Mononuclear cell (primary cell): ENCODE measurements around the gene ITGA2. TPM values are rescaled to one million over a fixed set of nuclear protein-coding genes. Genes with fewer than 3 reads are reported as not detected.

Experiments
- H3K27me3 ChIP-seq: 2 replicates; pipeline ENCODE4 v1.6.0; 2011; ENCODE audit warnings: low read length, control low read depth; ENCODE audit not compliant: insufficient read depth
- H3K4me1 ChIP-seq: 2 replicates; pipeline ENCODE4 v1.5.1; 2011; ENCODE audit warnings: mild to moderate bottlenecking, low read length, control low read depth; ENCODE audit not compliant: insufficient read depth
- H3K4me3 ChIP-seq: 2 replicates; pipeline ENCODE4 v1.5.1; 2011; ENCODE audit warnings: mild to moderate bottlenecking, low read length, moderate library complexity
- H3K9me3 ChIP-seq: 2 replicates; pipeline ENCODE4 v1.5.1; 2011; ENCODE audit warnings: low read depth, mild to moderate bottlenecking, control low read depth, low read length
- total RNA-seq: library from RNA; depleted of rRNA; stranded (reverse); fragments of >200 nt; gene quantifications from one replicate; pipeline ENCODE4 v1.2.3, GENCODE V29; 2012

The ITGA2 gene
- total RNA-seq, 1 donor = 0.73 TPM

- H3K4me1 ChIP-seq = no peaks in the 10 kb centered on the region
- H3K4me3 ChIP-seq = no peak overlapping the region
- H3K9me3 ChIP-seq = no peaks in the 10 kb centered on the region
- no peaks in the 10 kb centered on the region for H3K27me3 ChIP-seq
These were observed 52.6 kb downstream of the ITGA2 start for GRCh38 chr5:53041740-53042139.

- no peak overlapping the region for H3K4me3 ChIP-seq
- no peaks in the 10 kb centered on the region for H3K4me1 ChIP-seq
- no peaks in the 10 kb centered on the region for H3K9me3 ChIP-seq
- no peaks in the 10 kb centered on the region for H3K27me3 ChIP-seq
These were observed 56.1 kb downstream of the ITGA2 start for GRCh38 chr5:53045263-53045662.

GRCh38 chr5:53048248-53048647, 59.1 kb downstream of the ITGA2 start:
- no peaks in the 10 kb centered on the region for H3K27me3 ChIP-seq
- peaks cover 4% of the 10 kb centered on the region for H3K4me1 ChIP-seq
- no peak overlapping the region for H3K4me3 ChIP-seq
- no peaks in the 10 kb centered on the region for H3K9me3 ChIP-seq

GRCh38 chr5:53052499-53052898, 63.3 kb downstream of the ITGA2 start:
- no peak overlapping the region for H3K4me3 ChIP-seq
- H3K27me3 ChIP-seq = no peaks in the 10 kb centered on the region
- peaks cover 4% of the 10 kb centered on the region for H3K4me1 ChIP-seq

GRCh38 chr5:53053364-53053763, 64.2 kb downstream of the ITGA2 start:
- Histone ChIP-seq H3K4me1 (peaks cover 4% of the 10 kb centered on the region), H3K27me3 (no peaks in the 10 kb centered on the region), H3K4me3 (no peak overlapping the region), H3K9me3 (no peaks in the 10 kb centered on the region)

More at GRCh38 chr5:53052499-53052898, 63.3 kb downstream of the ITGA2 start:
- no peaks in the 10 kb centered on the region for H3K9me3 ChIP-seq

- H3K4me1 ChIP-seq = peaks cover 4% of the 10 kb centered on the region
- no peaks in the 10 kb centered on the region for H3K9me3 ChIP-seq
- H3K4me3 ChIP-seq = no peak overlapping the region
- no peaks in the 10 kb centered on the region for H3K27me3 ChIP-seq
These were observed 66.2 kb downstream of the ITGA2 start for GRCh38 chr5:53055365-53055764.

GRCh38 chr5:53059281-53059680, 70.1 kb downstream of the ITGA2 start:
- no peaks in the 10 kb centered on the region for H3K4me1 ChIP-seq
- no peak overlapping the region for H3K4me3 ChIP-seq
- no peaks in the 10 kb centered on the region for H3K27me3 ChIP-seq
- H3K9me3 ChIP-seq = no peaks in the 10 kb centered on the region

GRCh38 chr5:53063176-53063575, 74.0 kb downstream of the ITGA2 start:
- no peak overlapping the region for H3K4me3 ChIP-seq
- no peaks in the 10 kb centered on the region for H3K4me1 ChIP-seq
- no peaks in the 10 kb centered on the region for H3K27me3 ChIP-seq
- no peaks in the 10 kb centered on the region for H3K9me3 ChIP-seq

GRCh38 chr5:53063791-53064190, 74.6 kb downstream of the ITGA2 start:
- Histone ChIP-seq H3K9me3 (no peaks in the 10 kb centered on the region), H3K4me3 (no peak overlapping the region), H3K27me3 (no peaks in the 10 kb centered on the region), H3K4me1 (no peaks in the 10 kb centered on the region)

- Histone ChIP-seq H3K9me3 (no peaks in the 10 kb centered on the region), H3K4me3 (no peak overlapping the region), H3K27me3 (no peaks in the 10 kb centered on the region), H3K4me1 (no peaks in the 10 kb centered on the region)
These were observed 76.9 kb downstream of the ITGA2 start for GRCh38 chr5:53066088-53066487.

GRCh38 chr5:53067641-53068040, 78.5 kb downstream of the ITGA2 start:
- Histone ChIP-seq H3K4me1 (no peaks in the 10 kb centered on the region), H3K4me3 (no peak overlapping the region), H3K27me3 (no peaks in the 10 kb centered on the region), H3K9me3 (no peaks in the 10 kb centered on the region)

- no peaks in the 10 kb centered on the region for H3K4me1 ChIP-seq
- no peaks in the 10 kb centered on the region for H3K27me3 ChIP-seq
- H3K9me3 ChIP-seq = no peaks in the 10 kb centered on the region
- no peak overlapping the region for H3K4me3 ChIP-seq
These were observed 79.2 kb downstream of the ITGA2 start for GRCh38 chr5:53068291-53068836.

- no peaks in the 10 kb centered on the region for H3K4me1 ChIP-seq
- H3K27me3 ChIP-seq = no peaks in the 10 kb centered on the region
- no peaks in the 10 kb centered on the region for H3K9me3 ChIP-seq
- H3K4me3 ChIP-seq = no peak overlapping the region
These were observed 80.5 kb downstream of the ITGA2 start for GRCh38 chr5:53069626-53070025.

- H3K4me3 ChIP-seq = no peak overlapping the region
- H3K27me3 ChIP-seq = no peaks in the 10 kb centered on the region
- no peaks in the 10 kb centered on the region for H3K4me1 ChIP-seq
- H3K9me3 ChIP-seq = no peaks in the 10 kb centered on the region
These were observed 82.1 kb downstream of the ITGA2 start for GRCh38 chr5:53071298-53071697.

GRCh38 chr5:53071738-53072137, 82.6 kb downstream of the ITGA2 start:
- Histone ChIP-seq H3K9me3 (no peaks in the 10 kb centered on the region), H3K4me1 (no peaks in the 10 kb centered on the region), H3K27me3 (no peaks in the 10 kb centered on the region), H3K4me3 (no peak overlapping the region)

GRCh38 chr5:53073348-53073747, 84.2 kb downstream of the ITGA2 start:
- Histone ChIP-seq H3K4me1 (no peaks in the 10 kb centered on the region), H3K27me3 (no peaks in the 10 kb centered on the region), H3K9me3 (no peaks in the 10 kb centered on the region), H3K4me3 (no peak overlapping the region)
